ENCODE data around the gene DLG2.

DNA sequence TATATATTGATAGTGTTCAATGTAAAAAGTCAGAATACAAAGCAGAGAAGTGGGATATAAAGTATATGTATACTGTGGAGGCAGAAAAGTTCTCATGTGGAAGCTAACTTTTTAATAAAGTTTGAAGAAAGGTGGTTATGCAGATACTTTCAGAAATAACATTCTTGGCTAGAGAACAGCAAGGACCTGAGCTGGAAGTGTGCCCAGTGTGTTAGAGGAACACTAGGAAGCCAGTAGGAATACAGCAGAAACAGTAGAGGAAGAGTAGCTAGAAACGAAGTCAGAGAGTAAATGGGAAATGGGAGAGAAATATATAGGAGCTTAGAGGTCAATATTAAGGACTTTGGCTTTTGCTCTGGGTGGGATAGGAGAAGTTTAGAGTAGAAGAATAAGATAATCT is 1876.1 kb downstream of the DLG2 start:
- TF ChIP-seq, protein P1, sequence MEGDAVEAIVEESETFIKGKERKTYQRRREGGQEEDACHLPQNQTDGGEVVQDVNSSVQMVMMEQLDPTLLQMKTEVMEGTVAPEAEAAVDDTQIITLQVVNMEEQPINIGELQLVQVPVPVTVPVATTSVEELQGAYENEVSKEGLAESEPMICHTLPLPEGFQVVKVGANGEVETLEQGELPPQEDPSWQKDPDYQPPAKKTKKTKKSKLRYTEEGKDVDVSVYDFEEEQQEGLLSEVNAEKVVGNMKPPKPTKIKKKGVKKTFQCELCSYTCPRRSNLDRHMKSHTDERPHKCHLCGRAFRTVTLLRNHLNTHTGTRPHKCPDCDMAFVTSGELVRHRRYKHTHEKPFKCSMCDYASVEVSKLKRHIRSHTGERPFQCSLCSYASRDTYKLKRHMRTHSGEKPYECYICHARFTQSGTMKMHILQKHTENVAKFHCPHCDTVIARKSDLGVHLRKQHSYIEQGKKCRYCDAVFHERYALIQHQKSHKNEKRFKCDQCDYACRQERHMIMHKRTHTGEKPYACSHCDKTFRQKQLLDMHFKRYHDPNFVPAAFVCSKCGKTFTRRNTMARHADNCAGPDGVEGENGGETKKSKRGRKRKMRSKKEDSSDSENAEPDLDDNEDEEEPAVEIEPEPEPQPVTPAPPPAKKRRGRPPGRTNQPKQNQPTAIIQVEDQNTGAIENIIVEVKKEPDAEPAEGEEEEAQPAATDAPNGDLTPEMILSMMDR (IDR thresholded peaks at IDR 0.05; ENCODE audit: low read length): no peak
- TF ChIP-seq EZH2 (IDR thresholded peaks at IDR 0.05; ENCODE audit: borderline replicate concordance, low read length): no peak

Data from OCI-LY1 (cell line).